Right lobe of liver (tissue), 4 donors: ENCODE data around the gene PHKG1.
"Not testable (repeated sequence)": the region's sequence is repeated elsewhere in the genome, so short reads cannot be mapped to it uniquely, and the experiment has no call there.

Experiments
- CTCF ChIP-seq, 4 donors: fragments of 200-600 bp in 3 of 4; fragments of 450-650 bp in 1 of 4; IDR thresholded peaks; one replicate each; pipeline versions ENCODE4 v1.5.1 to v1.8.0; 2016 to 2022; ENCODE audit warnings: antibody characterized with exemption in 4 of 4, mild to moderate bottlenecking in 2 of 4
- POLR2A ChIP-seq: fragments of 450-650 bp; IDR thresholded peaks from one replicate; pipeline ENCODE4 v1.6.1; 2017; ENCODE audit warnings: antibody characterized with exemption, mild to moderate bottlenecking
- donor health status: DM: no; HTN: no; CAD: no.
- donor health status: DM: no; HTN: no; CAD: no.
- donor health status: DM: no; HTN: yes; CAD: no.

- not testable (repeated sequence) for TF ChIP-seq CTCF (IDR thresholded peaks at IDR 0.05); POLR2A
Measured at GRCh38 chr7:56066376-56066775, 26.4 kb downstream of the PHKG1 start.
